Smooth muscle cell (in vitro differentiated cells): Measurements from ENCODE around the gene BCKDHB. TPM values are rescaled to one million over a fixed set of nuclear protein-coding genes. Genes with fewer than 3 reads are reported as not detected.

ENCODE experiments used
- DNase-seq: peaks from one replicate; lab custom pipeline; 2025; ENCODE audit not compliant: unreplicated experiment; lab: John Stamatoyannopoulos, UW
- H2AFZ ChIP-seq: fragments of 200-600 bp; sonication (generic); 2 replicates; pipeline ENCODE4 v1.6.0; 2016; ENCODE audit warnings: antibody characterized with exemption, low read depth, mild to moderate bottlenecking
- H3F3A ChIP-seq: fragments of 200-600 bp; sonication (generic); 2 replicates; pipeline ENCODE4 v1.6.0; 2017; ENCODE audit warnings: antibody characterized with exemption, low read depth
- H3K27ac ChIP-seq: fragments of 200-600 bp; sonication (generic); 2 replicates; pipeline ENCODE4 v1.5.1; 2016; ENCODE audit warnings: low read depth, mild to moderate bottlenecking
- H3K27me3 ChIP-seq: fragments of 200-600 bp; sonication (generic); 2 replicates; pipeline ENCODE4 v1.6.1; 2016; ENCODE audit warnings: low read depth, mild to moderate bottlenecking
- H3K36me3 ChIP-seq: fragments of 200-600 bp; sonication (generic); 2 replicates; pipeline ENCODE4 v1.5.1; 2016; ENCODE audit warnings: low read depth
- H3K4me1 ChIP-seq: fragments of 200-600 bp; sonication (generic); 2 replicates; pipeline ENCODE4 v1.5.1; 2016; ENCODE audit warnings: low read depth
- H3K4me2 ChIP-seq: fragments of 200-600 bp; sonication (generic); 2 replicates; pipeline ENCODE4 v1.6.0; 2016; ENCODE audit warnings: mild to moderate bottlenecking
- H3K4me3 ChIP-seq: fragments of 200-600 bp; sonication (generic); 2 replicates; pipeline ENCODE4 v1.5.1; 2016; ENCODE audit warnings: mild to moderate bottlenecking
- H3K79me2 ChIP-seq: fragments of 200-600 bp; sonication (generic); 2 replicates; pipeline ENCODE4 v1.6.0; 2016; ENCODE audit warnings: low read depth, mild to moderate bottlenecking
- H3K9ac ChIP-seq: fragments of 200-600 bp; sonication (generic); 2 replicates; pipeline ENCODE4 v1.6.0; 2016; ENCODE audit warnings: low read depth
- H3K9me3 ChIP-seq: fragments of 200-600 bp; sonication (generic); replicated peaks from 2 replicates; pipeline ENCODE4 v1.5.1; 2016; ENCODE audit warnings: low read depth
- H4K20me1 ChIP-seq: fragments of 200-600 bp; sonication (generic); 2 replicates; pipeline ENCODE4 v1.6.0; 2016; ENCODE audit warnings: low read depth
- CTCF ChIP-seq: fragments of 200-600 bp; sonication (generic); IDR thresholded peaks from 2 replicates; pipeline ENCODE4 v1.5.1; 2017; ENCODE audit warnings: borderline replicate concordance, mild to moderate bottlenecking, antibody characterized with exemption; ENCODE audit not compliant: insufficient read depth, poor library complexity, severe bottlenecking
- WGBS: methylation state at CpG from one replicate; pipeline ENCODE4 v1.1.7; 2016; ENCODE audit warnings: low lambda C conversion rate; 5-methylcytosine and 5-hydroxymethylcytosine counted together
- polyA plus RNA-seq: library from polyadenylated mRNA; unstranded; fragments of >200 nt; fragmentation: Nextera tagmentation; extraction: Ambion mirVana; gene quantifications from 2 replicates; pipeline ENCODE4 v1.2.1, GENCODE V29; 2016
- total RNA-seq: library from RNA; depleted of rRNA; stranded (reverse); fragments of >200 nt; gene quantifications from 2 replicates; pipeline ENCODE4 v1.2.3, GENCODE V29; 2014

BCKDHB gene
- total and polyA plus RNA-seq, 2 experiments from 2014 or later: 10.2 to 19.7 TPM

DNA sequence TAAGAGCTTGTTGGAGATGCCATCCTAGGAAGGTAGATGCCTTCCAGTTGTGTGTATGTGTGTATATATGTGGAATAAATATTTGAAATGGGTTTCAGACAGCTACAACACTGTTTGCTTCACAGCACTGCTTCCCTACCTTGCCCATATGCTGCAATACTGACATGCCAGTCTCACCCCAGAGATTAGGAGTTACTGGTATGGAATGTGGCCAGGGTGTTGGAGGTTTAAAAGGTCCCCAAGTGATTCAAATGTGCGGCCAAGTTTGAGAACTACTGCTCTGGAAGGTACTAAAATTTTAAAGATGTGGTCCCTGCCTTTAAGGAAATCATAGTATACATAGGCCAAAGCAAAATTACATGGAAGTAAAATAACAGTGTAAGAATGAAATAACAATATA lies 39.5 kb downstream of the BCKDHB start:
- H3K79me2 ChIP-seq: no peaks in the 10 kb centered on the region
- H3F3A ChIP-seq: no peaks in the 10 kb centered on the region
- no peak for TF ChIP-seq CTCF
- WGBS: 100% methylated on average over 1 of the region's 1 CpG
- H3K4me3 ChIP-seq: no peak overlapping the region
- H3K9me3 ChIP-seq: no peaks in the 10 kb centered on the region
- no peaks in the 10 kb centered on the region for H3K36me3 ChIP-seq
- no peak overlapping the region for H3K27ac ChIP-seq
- DNase-seq: no peak
- H3K4me2 ChIP-seq: no peak overlapping the region
- no peaks in the 10 kb centered on the region for H4K20me1 ChIP-seq
- H3K9ac ChIP-seq: no peak overlapping the region
- H2AFZ ChIP-seq: no peak overlapping the region
- H3K4me1 ChIP-seq: no peaks in the 10 kb centered on the region
- H3K27me3 ChIP-seq: no peaks in the 10 kb centered on the region

- no peak overlapping the region for H3K4me3 ChIP-seq
- 93% methylated on average over 1 of the region's 1 CpG for WGBS
- no peaks in the 10 kb centered on the region for H3K27me3 ChIP-seq
- H3K9me3 ChIP-seq: no peaks in the 10 kb centered on the region
- no peaks in the 10 kb centered on the region for H4K20me1 ChIP-seq
- no peak overlapping the region for H3K27ac ChIP-seq
- H3K36me3 ChIP-seq: no peaks in the 10 kb centered on the region
- no peak for TF ChIP-seq CTCF
- DNase-seq: no peak
- no peak overlapping the region for H2AFZ ChIP-seq
- no peaks in the 10 kb centered on the region for H3K79me2 ChIP-seq
- no peak overlapping the region for H3K4me2 ChIP-seq
- H3K4me1 ChIP-seq: peaks cover 6% of the 10 kb centered on the region
- H3F3A ChIP-seq: no peaks in the 10 kb centered on the region
- no peak overlapping the region for H3K9ac ChIP-seq
Measured at GRCh38 chr6:80148220-80148619, 41.7 kb downstream of the BCKDHB start.

DNA sequence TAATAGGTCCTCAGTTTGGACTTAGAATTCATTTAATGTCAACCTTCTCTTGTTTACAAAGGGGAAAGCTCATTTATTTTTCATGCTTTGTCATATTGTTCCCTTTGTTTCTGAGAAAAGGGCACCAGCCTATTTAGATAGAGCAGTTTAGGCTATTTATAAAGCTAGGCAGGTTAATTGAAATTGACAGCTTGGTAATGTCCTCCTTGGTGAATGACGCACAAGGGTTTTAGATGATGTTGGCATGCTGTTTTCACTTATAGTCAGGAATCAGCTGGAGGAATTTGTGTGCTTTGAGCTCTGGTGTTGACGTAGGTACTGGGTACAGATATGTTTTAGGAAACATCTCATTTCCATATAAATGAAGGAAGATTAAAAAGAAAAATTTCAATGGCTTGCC lies 45.2 kb downstream of the BCKDHB start:
- DNase-seq: no peak
- no peaks in the 10 kb centered on the region for H3F3A ChIP-seq
- H3K36me3 ChIP-seq: no peaks in the 10 kb centered on the region
- no peak overlapping the region for H3K9ac ChIP-seq
- no peak overlapping the region for H3K4me2 ChIP-seq
- H3K4me3 ChIP-seq: no peak overlapping the region
- 94% methylated on average over 2 of the region's 2 CpGs for WGBS
- no peaks in the 10 kb centered on the region for H3K79me2 ChIP-seq
- no peaks in the 10 kb centered on the region for H3K27me3 ChIP-seq
- H4K20me1 ChIP-seq: no peaks in the 10 kb centered on the region
- H3K4me1 ChIP-seq: peaks cover 6% of the 10 kb centered on the region
- no peak for TF ChIP-seq CTCF
- H3K27ac ChIP-seq: no peak overlapping the region
- no peak overlapping the region for H2AFZ ChIP-seq
- no peaks in the 10 kb centered on the region for H3K9me3 ChIP-seq

- 96% methylated on average over 2 of the region's 2 CpGs for WGBS
- no peak for DNase-seq
Measured at GRCh38 chr6:80154160-80154559, 47.7 kb downstream of the BCKDHB start.

More at GRCh38 chr6:80154160-80154559, 47.7 kb downstream of the BCKDHB start:
- no peak overlapping the region for H2AFZ ChIP-seq
- no peaks in the 10 kb centered on the region for H3K79me2 ChIP-seq
- no peaks in the 10 kb centered on the region for H3F3A ChIP-seq
- peaks cover 6% of the 10 kb centered on the region for H3K4me1 ChIP-seq
- TF ChIP-seq CTCF: no peak
- no peaks in the 10 kb centered on the region for H4K20me1 ChIP-seq
- no peaks in the 10 kb centered on the region for H3K9me3 ChIP-seq
- H3K4me2 ChIP-seq: no peak overlapping the region
- H3K36me3 ChIP-seq: no peaks in the 10 kb centered on the region
- H3K9ac ChIP-seq: no peak overlapping the region
- H3K4me3 ChIP-seq: no peak overlapping the region
- H3K27ac ChIP-seq: no peak overlapping the region
- H3K27me3 ChIP-seq: no peaks in the 10 kb centered on the region
